Esophagus squamous epithelium (tissue), 5 donors: ENCODE data around the gene TM9SF4. TPM values are rescaled to one million over a fixed set of nuclear protein-coding genes. Genes with fewer than 3 reads are reported as not detected.

Experiments
- DNase-seq: peaks from one replicate; lab custom pipeline; 2025; lab: John Stamatoyannopoulos, UW
- H3K27ac ChIP-seq, 4 donors: fragments of 200-600 bp; sonication (generic); one replicate each; pipeline ENCODE4 v1.5.1; 2016 to 2019; ENCODE audit warnings: mild to moderate bottlenecking in 1 of 4
- H3K27me3 ChIP-seq, 4 donors: fragments of 200-600 bp; sonication (generic); 1 replicate in 3 of 4; 2 replicates in 1 of 4; pipeline versions ENCODE4 v1.5.1 to v1.6.0; 2017 to 2021; ENCODE audit warnings: antibody characterized with exemption in 1 of 4
- H3K36me3 ChIP-seq, 3 donors: fragments of 200-600 bp; sonication (generic); one replicate each; pipeline ENCODE4 v1.5.1; 2016 to 2019
- H3K4me1 ChIP-seq, 3 donors: fragments of 200-600 bp; sonication (generic); one replicate each; pipeline ENCODE4 v1.5.1; 2017 to 2019
- H3K4me3 ChIP-seq, 4 donors: fragments of 200-600 bp; sonication (generic); 1 replicate in 3 of 4; 2 replicates in 1 of 4; pipeline ENCODE4 v1.5.1; 2016 to 2019; ENCODE audit warnings: mild to moderate bottlenecking in 2 of 4, moderate library complexity in 1 of 4
- H3K9me3 ChIP-seq, 3 donors: fragments of 200-600 bp; sonication (generic); one replicate each; pipeline ENCODE4 v1.5.1; 2016 to 2019
- POLR2A ChIP-seq, 4 donors: fragments of 450-650 bp; IDR thresholded peaks; one replicate each; pipeline ENCODE4 v1.6.1; 2017; ENCODE audit warnings: antibody characterized with exemption in 4 of 4, mild to moderate bottlenecking in 4 of 4, moderate library complexity in 3 of 4
- whole genome bisulfite sequencing, 2 donors: methylation state at CpG; one replicate each; pipeline ENCODE4 v1.1.5; 2018; 5-methylcytosine and 5-hydroxymethylcytosine counted together
- intact Hi-C: fragments of 100-400 bp; cut with DNase I; formaldehyde crosslinking; loops from one replicate; pipeline ENCODE4 v1.15.0; 2022
- total RNA-seq, 4 donors: library from RNA; depleted of rRNA; stranded (reverse); fragments of >200 nt; gene quantifications; one replicate each; pipeline ENCODE4 v1.1.0, GENCODE V29; 2016
- TF ChIP-seq, protein P1 (sequence below), 6 experiments: fragments of 450-650 bp in 4 of 6; fragments of 200-600 bp in 2 of 6; sonication (generic) in 2 of 6; IDR thresholded peaks; one replicate each; pipeline ENCODE4 v1.5.1; 2016 to 2019; ENCODE audit warnings: antibody characterized with exemption in 6 of 6, mild to moderate bottlenecking in 4 of 6, moderate library complexity in 4 of 6
- donor health status: DM: yes; HTN: yes; CAD: no.

The TM9SF4 gene
- total RNA-seq, 4 donors from 2014 or later: 28.5 to 36.3 (median 32.1) TPM

DNA sequence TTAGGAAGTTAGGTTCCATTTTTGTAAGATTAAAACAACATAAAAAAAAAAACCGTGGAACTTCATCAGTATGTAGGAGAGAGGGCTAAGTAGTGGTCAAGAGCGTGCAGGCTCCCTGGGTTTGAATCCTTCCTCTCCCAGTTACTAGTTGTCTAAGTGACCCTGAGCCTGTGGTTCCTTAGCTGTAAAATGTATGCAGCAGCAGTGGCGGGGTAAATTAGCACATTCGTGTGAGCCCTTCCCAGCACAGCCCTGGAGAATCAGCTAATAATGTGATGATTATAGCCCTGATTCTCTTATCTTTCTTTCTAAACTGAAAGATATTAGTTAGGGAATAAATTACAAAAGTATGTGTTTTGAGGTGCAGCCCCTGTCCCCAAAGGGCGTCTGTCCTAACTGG is 32.6 kb downstream of the TM9SF4 start:
- intact Hi-C loops: no loop called here
- Histone ChIP-seq H3K4me1 (no peaks in the 10 kb centered on the region), H3K27ac (no peak overlapping the region), H3K27me3 (no peaks in the 10 kb centered on the region), H3K9me3 (no peaks in the 10 kb centered on the region), H3K36me3 (peaks cover 57 to 98% (median 64%) of the 10 kb centered on the region in 3 donors), H3K4me3 (no peak overlapping the region)
- 94 to 95% methylated on average over 5 of the region's 5 CpGs for WGBS, 2 donors
- no peak for DNase-seq
- TF ChIP-seq POLR2A (IDR thresholded peaks at IDR 0.05): no peak
- TF ChIP-seq, protein P1, sequence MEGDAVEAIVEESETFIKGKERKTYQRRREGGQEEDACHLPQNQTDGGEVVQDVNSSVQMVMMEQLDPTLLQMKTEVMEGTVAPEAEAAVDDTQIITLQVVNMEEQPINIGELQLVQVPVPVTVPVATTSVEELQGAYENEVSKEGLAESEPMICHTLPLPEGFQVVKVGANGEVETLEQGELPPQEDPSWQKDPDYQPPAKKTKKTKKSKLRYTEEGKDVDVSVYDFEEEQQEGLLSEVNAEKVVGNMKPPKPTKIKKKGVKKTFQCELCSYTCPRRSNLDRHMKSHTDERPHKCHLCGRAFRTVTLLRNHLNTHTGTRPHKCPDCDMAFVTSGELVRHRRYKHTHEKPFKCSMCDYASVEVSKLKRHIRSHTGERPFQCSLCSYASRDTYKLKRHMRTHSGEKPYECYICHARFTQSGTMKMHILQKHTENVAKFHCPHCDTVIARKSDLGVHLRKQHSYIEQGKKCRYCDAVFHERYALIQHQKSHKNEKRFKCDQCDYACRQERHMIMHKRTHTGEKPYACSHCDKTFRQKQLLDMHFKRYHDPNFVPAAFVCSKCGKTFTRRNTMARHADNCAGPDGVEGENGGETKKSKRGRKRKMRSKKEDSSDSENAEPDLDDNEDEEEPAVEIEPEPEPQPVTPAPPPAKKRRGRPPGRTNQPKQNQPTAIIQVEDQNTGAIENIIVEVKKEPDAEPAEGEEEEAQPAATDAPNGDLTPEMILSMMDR (IDR thresholded peaks at IDR 0.05): no peak

DNA sequence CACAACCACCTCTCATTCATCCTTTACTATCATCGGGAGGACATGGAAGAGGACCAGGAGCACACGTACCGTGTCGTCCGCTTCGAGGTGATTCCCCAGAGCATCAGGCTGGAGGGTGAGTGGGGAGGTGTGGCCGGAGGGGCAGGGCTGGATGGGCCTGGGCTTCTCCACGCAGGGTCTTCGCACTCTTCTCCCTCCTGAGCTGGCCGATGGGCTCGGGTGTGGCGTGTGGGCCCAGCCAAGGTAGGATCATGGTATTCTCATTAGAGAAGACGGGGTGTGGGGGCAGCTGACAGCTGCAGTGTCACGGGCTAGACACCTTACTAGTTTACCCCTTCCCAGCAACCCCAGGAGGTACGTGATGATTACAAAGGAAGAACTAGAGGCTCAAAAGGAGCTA is 33.5 kb downstream of the TM9SF4 start:
- Histone ChIP-seq H3K36me3 (peaks cover 58 to 98% (median 60%) of the 10 kb centered on the region in 3 donors), H3K4me3 (no peak overlapping the region), H3K9me3 (no peaks in the 10 kb centered on the region), H3K27ac (no peak overlapping the region), H3K4me1 (no peaks in the 10 kb centered on the region), H3K27me3 (no peaks in the 10 kb centered on the region)
- WGBS, 2 donors: 89 to 100% methylated on average over 9 to 15 of the region's 15 CpGs
- intact Hi-C loops: no loop called here
- DNase-seq: no peak
- no peak for TF ChIP-seq POLR2A (IDR thresholded peaks at IDR 0.05)
- TF ChIP-seq, protein P1 (IDR thresholded peaks at IDR 0.05): no peak

DNA sequence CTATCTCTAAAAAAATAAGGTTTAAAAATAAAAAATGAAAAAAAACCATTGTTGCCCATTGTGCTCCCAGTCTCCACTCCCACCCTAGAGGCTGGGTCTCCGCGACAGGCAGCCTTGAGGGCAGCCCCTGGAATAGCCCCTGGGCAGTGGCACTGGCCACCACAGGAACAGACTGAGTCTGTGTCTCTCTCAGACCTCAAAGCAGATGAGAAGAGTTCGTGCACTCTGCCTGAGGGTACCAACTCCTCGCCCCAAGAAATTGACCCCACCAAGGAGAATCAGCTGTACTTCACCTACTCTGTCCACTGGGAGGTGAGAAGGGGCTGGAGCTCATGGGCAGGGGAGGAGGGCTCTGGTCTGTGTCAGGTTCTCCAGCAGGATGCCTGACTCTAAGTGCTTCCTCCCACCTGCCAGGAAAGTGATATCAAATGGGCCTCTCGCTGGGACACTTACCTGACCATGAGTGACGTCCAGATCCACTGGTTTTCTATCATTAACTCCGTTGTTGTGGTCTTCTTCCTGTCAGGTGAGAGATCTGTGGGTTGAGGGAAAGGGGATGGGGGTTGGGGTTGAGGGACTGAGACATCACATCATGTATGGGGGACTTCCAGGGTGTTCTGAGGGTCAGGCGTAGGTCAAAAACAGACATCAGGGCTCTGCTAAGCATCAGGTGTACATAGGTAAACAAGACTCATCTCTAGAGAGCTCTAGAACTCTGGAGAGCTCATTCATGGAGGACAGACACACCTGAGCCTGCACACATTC is 35.6 kb downstream of the TM9SF4 start:
- peaks cover 56 to 98% (median 58%) of the 10 kb centered on the region in 3 donors for H3K36me3 ChIP-seq
- no peak for DNase-seq
- no peaks in the 10 kb centered on the region for H3K9me3 ChIP-seq
- no peak overlapping the region for H3K27ac ChIP-seq
- H3K4me1 ChIP-seq: no peaks in the 10 kb centered on the region
- TF ChIP-seq, protein P1 (IDR thresholded peaks at IDR 0.05): no peak
- no peak for TF ChIP-seq POLR2A (IDR thresholded peaks at IDR 0.05)
- H3K4me3 ChIP-seq: no peak overlapping the region
- intact Hi-C loops: no loop called here
- no peaks in the 10 kb centered on the region for H3K27me3 ChIP-seq
- WGBS, 2 donors: 97 to 100% methylated on average over 4 to 6 of the region's 8 CpGs

DNA sequence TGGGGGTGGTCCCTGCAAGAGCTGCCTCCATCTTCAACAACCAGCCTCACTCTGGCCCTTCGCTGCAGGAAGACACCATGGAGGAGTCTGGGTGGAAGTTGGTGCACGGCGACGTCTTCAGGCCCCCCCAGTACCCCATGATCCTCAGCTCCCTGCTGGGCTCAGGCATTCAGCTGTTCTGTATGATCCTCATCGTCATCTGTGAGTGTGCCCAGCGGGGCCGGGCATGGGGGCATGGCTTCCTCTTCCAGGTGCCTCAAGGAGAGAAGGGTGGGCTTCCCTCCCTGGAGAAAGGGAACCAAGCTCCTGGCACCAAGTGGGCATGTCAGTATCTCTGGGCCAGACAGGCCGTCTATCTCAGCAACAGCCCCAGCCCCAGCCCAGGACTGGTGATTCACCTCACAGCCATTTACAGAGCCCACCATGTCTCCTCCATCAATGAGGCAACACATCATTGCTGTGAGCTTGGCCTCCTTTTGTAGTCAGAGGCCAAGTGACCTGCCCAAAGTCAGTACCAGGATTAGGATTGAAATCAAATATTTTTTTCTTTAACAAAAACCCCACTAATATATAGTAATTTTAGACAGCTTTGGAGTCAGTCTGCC is 40.2 kb downstream of the TM9SF4 start:
- DNase-seq: no peak
- Histone ChIP-seq H3K36me3 (peaks cover 23 to 100% (median 40%) of the 10 kb centered on the region in 3 donors), H3K27ac (no peak overlapping the region), H3K4me1 (peaks cover 0 to 2% (median under 1%) of the 10 kb centered on the region in 3 donors), H3K27me3 (no peaks in the 10 kb centered on the region), H3K4me3 (no peak overlapping the region), H3K9me3 (no peaks in the 10 kb centered on the region)
- intact Hi-C loops: no loop called here
- 84 to 96% methylated on average over 4 to 6 of the region's 8 CpGs for WGBS, 2 donors
- TF ChIP-seq, protein P1 (IDR thresholded peaks at IDR 0.05): no peak
- TF ChIP-seq POLR2A (IDR thresholded peaks at IDR 0.05): no peak

DNA sequence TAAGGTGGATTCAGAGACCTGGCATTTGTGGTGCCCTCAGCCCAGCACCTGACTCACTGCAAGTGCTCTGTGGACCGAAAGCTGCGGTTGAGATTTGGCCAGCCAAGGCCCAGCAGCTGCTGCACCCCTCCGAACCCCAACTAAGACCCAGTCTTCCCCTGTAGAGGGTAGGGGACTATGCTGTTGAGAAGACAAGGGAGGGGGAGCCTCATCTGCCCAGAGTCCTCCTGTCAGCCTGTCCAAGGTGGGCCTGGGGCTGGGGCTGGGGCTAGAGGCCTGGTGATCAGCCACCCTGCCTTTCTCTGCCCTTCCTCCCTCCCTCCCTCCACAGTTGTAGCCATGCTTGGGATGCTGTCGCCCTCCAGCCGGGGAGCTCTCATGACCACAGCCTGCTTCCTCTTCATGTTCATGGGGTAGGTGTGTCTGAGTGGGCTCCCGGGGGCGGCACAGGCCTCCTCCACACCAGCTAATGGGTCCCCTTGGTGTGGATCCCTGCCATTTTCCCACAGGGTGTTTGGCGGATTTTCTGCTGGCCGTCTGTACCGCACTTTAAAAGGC is 40.9 kb downstream of the TM9SF4 start:
- Histone ChIP-seq H3K36me3 (peaks cover 18 to 100% (median 33%) of the 10 kb centered on the region in 3 donors), H3K4me1 (peaks cover 0 to 9% (median 7%) of the 10 kb centered on the region in 3 donors), H3K4me3 (no peak overlapping the region), H3K9me3 (no peaks in the 10 kb centered on the region), H3K27ac (no peak overlapping the region), H3K27me3 (no peaks in the 10 kb centered on the region)
- WGBS, 2 donors: 90 to 100% methylated on average over 1 to 2 of the region's 10 CpGs
- DNase-seq: no peak
- no peak for TF ChIP-seq POLR2A (IDR thresholded peaks at IDR 0.05)
- TF ChIP-seq, protein P1 (IDR thresholded peaks at IDR 0.05): no peak
- intact Hi-C loops: no loop called here
